Urothelium cell line (cell line): ENCODE data around the gene FGD5.
A peak's percentile ranks its signal among the peaks of the same experiment; 100 is the strongest.

Experiments used
- DNase-seq: peaks from one replicate; pipeline ENCODE4 v3.0.0; 2011; ENCODE audit warnings: low spot score, mixed read lengths
- FAIRE-seq: peaks from 2 replicates; lab custom pipeline; 2011; peaks lifted over from hg19 to GRCh38; lab: Jason Lieb, UNC

The FGD5 gene

DNA sequence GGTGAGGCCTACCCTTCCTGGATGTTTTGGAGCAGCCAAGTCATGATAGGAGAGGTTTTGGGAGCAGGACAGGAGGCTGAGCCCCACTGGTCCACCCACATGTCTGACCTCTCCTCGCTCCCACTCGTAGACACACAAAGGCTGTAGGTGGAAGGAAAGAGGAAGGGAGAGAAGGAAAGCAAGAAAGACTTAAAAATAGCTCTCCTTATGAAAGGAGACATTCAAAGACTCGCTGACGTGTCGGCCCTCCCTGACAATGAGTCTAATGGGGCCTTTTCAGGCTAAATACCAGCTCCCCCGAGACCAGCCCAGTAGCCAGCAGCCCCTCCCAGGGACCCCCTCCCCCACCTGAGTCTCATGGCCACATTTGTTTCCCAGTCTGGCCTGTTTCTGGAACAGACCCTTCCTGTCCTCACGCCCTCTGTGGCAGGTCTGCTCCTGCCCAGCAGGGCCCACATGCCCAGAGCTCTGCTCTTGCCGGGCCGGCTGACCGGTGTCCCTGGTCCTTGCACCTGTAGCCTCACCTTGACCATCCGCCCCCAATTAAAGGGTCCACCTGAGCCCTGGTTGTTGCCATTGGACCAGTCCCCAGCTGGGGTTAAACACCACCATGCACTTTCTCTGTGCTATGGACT lies 49.3 kb downstream of the FGD5 start:
- DNase-seq (no peak), FAIRE-seq (no peak)

DNA sequence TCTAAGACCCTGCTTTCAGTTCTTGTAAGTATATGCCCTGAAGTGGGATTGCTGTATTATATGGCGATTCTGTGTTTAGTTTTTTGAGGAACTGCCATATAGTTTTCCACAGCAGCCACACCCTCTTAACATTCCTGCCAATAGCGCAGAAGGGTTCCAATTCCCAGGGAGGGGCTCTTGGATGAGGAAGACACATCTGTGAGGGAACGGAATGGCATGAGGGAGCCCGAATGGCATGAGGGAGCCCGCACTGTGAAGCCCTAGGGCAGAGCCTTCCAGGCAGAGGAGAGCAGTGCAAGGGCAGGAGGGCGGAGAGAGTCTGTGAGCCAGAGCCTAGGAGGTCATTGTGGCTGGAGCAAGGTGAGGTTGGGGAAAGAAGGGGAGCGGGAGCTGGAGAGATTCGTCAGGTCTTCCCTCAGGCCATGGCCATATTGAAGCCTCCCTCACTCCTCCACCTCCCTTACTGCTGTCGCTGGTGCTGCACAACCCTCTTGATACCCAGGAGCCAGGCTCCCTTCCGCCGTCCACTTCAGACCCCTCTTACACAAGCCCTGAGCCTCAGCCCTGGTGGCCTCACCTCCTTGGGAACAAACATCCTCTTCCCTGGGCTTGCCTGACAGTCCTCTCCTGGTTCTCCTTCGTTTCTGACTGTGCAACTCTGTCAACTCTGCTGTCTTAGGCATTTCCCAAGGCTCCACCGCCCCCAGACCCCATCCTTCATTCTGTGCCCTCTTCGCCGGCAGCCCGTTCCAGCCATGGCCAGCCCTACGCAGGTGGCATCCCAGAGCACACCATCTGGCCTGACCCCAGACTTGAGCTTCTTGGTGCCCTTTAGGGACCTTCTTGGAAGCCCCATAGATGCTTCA lies 51.4 kb downstream of the FGD5 start:
- FAIRE-seq = no peak
- DNase-seq = no peak

- FAIRE-seq (no peak), DNase-seq (no peak)
Observed at GRCh38 chr3:14870783-14871060, 52.0 kb downstream of the FGD5 start.

- no peak for DNase-seq
- no peak for FAIRE-seq
Observed at GRCh38 chr3:14871456-14872200, 52.9 kb downstream of the FGD5 start.

DNA sequence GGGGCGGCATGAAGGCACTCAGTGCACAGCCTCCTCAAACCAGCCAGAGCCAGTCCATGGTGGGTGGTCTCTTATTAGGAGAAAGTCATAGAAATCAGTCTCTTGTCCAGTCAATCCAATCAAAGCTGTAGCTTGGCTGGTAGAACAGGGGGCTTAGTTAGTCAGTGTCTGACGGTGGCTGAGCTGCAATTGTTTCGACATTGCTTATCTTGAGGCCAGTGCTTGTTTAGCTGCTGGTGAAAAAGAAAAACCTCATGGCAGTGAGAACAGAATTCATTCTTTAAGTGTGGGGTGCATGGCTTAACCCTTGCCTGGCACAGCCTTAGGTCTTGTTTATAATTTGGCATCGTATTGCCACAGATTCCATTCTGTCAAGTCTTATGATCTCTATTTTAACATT lies 53.9 kb downstream of the FGD5 start:
- FAIRE-seq = no peak
- DNase-seq = no peak

DNA sequence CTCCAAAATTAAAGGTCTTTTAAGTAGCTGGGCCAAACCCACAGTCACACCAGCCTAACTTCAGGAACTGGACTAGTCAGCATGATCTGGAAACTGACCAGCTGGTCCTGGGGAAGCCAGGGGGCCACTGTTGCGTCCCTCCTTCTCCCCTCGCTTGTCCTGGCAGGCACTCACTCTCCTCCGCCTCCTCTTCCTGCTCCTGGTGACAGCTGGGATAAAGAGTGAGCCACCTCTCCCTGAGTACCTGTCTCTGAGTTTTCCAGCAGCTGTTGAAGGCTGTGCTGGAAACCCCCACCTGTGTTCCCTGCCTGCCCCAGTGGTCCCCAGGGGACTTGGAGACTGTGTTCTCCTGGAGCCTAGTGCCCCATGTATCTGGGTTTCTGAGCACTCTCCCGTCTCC lies 56.0 kb downstream of the FGD5 start:
- DNase-seq = no peak
- no peak for FAIRE-seq

DNA sequence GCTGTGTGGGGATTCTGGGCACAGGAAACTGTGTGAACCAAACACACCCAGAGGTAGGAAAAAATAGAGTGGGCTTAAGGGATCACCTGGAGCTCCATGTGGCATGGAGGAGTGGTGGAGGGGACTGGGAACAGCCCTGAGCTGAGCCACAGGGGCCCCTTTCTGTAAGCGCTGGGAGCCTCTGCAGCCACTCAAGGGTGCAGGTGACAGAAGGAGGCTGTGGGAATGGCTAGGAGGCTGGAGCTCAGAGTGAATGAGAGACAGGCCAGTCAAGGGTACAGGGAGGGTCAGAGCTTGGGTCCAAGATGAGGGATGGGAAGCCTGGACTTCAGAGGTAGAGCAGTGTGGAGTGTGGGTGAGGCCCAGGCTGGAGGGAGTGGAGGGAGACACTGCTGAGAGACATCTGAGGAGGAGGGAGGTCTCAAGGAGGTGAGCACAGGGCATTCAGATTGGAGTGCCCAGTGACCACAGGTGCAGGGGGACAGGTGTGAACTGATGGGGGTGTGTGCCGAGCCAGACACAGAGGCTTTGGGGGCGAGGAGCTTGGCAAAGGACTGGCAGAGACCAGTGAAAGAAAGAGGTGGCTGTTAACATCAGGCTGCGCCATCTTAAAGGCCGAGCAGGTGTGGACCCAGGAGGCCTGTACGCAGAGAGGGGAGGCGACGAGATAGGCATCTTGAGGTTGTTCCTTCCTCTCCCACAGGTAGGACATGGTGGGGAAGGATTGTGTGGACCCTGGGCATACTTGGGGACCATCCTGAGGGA lies 56.8 kb downstream of the FGD5 start:
- no peak for DNase-seq
- no peak for FAIRE-seq

DNA sequence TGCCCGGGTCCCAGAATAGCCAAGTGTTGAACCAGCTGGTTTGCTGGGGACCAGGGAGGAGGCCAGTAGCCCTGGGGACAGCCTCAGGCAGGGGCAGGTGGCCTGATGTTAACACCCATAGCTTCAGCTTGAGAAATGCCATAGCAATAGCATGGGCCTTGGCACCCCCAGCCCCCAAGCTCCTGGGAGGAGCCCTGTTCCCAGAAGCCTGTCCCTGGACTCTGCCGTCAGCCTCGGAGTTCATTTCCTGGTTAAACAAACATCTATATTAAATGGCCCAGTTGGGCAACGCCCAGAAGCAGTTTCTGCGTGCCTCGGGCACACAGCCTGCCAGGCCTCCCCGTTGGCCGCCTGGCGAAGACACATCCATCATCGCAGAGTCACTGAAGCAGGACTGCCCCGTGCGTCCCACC lies 58.2 kb downstream of the FGD5 start:
- no peak for DNase-seq
- FAIRE-seq = no peak

DNA sequence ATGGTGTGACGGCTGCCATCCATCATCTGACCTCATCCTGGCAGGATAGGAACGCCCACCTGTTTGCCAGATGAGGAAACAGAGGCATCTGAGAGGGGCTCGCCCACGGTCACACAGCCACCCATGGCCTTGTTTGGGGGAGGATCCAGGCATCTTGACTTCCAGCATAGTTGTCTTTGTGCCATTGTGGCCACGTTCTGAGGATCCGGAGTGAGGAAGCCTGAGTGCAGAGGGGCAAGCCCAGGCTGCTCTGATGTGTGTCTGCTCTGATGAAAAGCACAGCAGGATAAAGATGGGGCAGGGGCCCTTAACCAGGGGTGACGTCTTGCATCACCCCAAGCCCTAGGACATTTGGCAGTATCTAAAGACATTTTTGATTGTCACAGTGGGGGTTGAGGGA lies 58.7 kb downstream of the FGD5 start:
- no peak for DNase-seq
- no peak for FAIRE-seq

DNA sequence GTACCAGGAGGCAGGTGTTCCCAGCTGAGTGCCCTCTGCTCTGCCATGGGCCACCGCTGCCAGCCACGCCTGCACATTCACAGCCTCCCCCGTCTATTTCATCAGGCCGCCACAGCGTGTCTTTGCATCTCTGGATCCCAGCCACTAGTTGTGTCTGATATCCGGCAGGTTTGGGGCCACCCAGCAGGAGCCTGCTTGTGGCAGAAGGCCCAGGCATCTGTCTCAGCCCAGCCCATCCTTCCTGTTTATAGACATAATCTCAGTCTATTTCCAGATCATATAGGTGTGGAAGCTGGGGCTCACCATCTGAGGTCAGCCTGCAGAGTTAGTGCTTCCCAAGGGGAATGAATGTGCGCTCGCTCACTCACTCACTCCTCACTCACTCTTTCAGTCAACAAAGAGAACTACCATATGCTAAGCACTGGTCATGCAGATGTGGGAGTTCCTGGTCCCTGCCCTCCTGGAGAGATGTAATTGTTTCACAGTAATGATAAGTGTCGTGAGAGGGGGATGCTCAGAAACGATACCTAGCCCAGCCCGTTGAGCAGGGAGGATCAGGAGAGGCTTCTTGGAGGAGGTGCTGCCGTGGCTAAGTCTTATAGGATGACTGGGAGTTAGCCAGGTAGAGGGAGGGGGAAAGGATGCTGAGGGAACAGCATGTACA lies 60.6 kb downstream of the FGD5 start:
- no peak for FAIRE-seq
- DNase-seq = peak; percentile 59

DNA sequence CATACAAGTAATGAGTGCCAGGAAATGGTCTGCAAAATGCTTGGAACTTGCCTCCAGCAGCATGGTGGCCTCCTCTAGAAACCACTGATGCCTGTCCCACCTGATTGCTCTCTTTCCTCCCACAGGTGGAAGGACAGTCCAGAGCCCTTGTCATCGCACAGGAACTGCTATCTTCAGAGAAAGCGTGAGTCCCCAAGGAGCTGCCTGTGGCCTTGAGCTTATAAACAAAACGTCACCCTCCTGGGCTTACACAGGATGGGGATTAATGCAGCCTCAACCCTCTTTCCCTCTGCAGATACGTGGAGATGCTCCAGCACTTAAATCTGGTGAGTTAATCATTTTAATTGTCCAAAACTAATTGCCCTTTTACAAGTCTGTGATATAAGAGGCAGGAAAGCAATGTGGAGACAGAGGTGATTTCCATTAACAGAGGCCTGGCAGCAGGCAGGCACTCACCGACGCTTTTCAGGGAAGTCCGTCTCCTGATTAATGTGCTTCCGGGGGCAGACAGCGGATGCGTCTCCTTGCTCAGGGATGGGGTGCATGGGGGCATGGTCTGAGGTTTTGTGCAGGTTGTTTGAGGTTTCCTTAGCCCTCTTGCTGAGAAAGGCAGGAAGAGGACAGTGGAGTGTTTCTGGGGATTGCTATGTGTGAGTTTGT lies 61.8 kb downstream of the FGD5 start:
- no peak for DNase-seq
- FAIRE-seq = no peak

DNA sequence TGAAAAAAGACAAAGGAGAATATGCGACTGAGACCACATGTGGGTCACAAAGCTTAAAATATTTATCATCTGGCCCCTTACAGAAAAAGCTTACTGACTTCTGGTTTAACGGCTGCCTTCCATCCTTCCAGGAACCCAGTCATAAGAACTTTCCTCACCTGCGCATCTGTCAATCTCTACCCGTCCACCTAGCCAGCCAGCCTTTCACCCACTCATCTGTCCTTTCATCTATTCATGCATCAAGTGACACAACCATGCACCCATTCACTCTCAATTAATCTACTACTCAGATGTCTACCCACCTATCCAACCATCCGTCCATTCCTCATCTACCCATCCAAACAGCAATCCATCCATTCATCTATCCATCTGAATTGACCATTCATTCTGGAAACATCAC lies 64.5 kb downstream of the FGD5 start:
- FAIRE-seq (peak; percentile 37), DNase-seq (no peak)

DNA sequence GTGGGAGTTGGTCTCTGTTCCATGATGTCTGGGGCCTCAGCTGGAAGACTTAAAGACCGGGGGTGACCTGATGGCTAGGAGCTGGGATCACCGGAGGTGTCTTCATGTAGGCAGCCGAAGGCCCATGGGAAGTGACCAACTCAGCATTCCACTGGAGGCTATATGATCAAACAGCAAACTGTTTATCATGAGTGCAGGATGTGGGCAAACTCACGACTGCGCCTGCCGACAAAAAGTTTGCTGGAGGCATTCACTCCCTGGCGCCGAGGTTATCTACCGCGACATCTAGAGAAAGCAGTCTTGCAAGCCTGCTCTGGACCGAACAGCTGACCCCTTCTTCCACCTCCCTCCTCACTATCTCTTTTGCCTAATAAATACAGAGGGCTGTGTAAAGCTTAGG lies 65.9 kb downstream of the FGD5 start:
- FAIRE-seq (no peak), DNase-seq (no peak)

DNA sequence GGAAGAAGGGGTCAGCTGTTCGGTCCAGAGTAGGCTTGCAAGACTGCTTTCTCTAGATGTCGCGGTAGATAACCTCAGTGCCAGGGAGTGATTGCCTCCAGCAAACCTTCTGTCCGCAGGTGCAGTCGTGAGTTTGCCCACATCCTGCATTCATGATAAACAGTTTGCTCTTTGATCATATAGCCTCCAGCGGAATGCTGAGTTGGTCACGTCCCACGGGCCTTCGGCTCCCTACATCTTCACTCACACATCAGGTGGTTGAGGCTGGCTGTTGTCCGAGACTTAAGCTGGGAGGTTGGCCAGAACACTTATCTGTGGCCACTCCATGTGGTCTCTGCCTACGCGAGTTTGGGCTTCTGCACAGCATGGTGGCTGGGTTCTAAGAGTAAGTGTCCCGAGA lies 66.5 kb downstream of the FGD5 start:
- DNase-seq (no peak), FAIRE-seq (no peak)

DNA sequence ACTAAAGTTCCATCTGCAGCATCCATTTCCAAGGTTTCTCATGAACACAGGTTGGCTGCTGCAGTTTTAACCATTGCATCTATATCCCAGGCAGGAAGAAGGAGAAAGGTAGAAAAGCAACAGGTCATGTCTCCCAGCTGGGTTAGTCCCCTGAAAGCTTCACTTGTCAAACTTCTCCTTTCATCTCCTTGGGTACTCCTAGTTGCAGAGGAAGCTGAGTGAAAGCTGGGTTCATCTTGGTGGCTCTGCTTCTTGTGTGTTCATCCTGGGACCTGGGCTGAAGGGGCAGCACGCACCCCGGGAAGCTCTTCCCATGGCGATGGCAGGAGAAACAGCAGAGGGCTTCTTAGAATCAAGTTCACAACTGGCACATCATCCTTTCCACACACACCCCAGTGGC lies 67.3 kb downstream of the FGD5 start:
- peak; percentile 71 for FAIRE-seq
- no peak for DNase-seq

- FAIRE-seq = no peak
Observed at GRCh38 chr3:14889205-14889604, 70.4 kb downstream of the FGD5 start.

DNA sequence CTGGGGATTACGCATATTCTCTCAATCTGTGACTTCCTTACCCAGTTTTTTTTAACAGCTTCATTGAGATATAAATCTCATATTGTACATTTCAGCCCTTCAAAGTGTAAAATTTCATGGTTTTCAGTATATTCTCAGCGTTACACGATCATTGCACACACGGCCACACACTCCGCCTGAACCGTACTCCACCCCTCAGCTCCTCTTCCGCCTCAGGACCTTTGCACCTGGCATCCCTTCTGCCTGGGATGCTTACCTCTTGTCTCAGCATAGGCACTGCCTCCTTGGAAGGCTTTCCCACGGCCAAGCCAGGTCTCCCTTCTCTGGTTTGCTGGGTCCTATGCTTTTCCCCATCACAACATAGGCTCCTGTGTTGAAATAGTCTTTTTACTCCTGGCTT lies 71.2 kb downstream of the FGD5 start:
- FAIRE-seq = no peak

More at GRCh38 chr3:14889205-14889604, 70.4 kb downstream of the FGD5 start:
- no peak for DNase-seq

GRCh38 chr3:14890476-14890875 lies 71.7 kb downstream of the FGD5 start:
- DNase-seq (peak; percentile 50), FAIRE-seq (no peak)

More for the DNA sequence above, 71.2 kb downstream of the FGD5 start:
- no peak for DNase-seq

DNA sequence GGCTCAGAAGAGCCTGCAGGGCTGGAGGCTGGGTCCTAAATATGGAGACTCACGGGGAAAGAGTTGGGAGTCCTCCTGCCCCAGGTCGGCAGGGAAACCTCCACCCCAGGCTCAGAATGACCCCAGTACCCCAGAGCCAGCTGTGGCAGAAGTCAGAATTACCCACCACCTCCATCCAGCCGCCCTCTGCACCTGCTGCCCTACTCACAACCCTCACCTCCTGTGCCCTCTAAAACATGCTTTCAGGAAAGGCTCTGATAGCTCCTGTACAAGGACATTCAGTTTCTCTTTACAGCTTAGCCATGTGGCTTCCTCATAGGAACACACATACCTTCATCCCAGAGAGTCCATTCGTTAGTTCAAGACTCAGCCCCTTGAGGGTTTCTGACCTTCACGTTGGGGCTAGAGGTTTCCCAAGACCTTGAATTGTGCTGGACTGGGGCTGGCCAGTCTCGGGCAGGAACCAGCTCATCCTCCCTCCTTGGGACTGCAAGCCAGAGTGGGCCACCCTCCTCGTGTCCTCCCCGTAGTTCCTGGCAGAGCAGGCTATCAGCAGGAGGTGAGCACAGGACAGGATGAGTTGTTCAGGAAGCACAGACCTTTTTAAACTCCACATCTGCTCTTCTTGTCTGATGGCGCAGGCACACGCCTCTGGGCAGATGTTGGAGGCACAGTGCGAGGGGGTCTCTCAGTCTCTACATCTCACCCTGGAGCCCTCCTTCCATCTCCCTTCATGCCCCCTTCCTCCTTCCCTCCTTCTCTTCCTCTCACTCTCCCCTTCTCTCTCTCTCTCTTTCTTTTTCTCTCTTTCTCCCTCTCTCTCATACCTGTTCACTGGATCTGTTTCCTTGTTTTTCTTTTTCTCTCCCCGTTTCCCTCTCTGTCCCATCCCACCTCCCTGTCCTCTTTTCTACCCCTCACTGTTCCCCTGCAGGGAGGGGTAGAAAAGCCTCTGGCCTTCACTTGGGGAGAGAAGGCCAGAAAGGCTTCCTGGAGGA lies 72.7 kb downstream of the FGD5 start:
- no peak for FAIRE-seq

More for the DNA sequence above, 72.7 kb downstream of the FGD5 start:
- no peak for DNase-seq
